GM06990 (cell line): ENCODE results near the gene PPM1E.

Experiments
- DNase-seq: peaks from one replicate; pipeline ENCODE4 v3.0.0-alpha.2; 2011; ENCODE audit not compliant: insufficient read length; ENCODE audit errors: extremely low read depth
- H3K27me3 ChIP-seq: replicated peaks from 2 replicates; pipeline ENCODE4 v1.6.0; 2011; ENCODE audit warnings: low read length; ENCODE audit not compliant: control insufficient read depth, insufficient read depth
- H3K36me3 ChIP-seq: 2 replicates; pipeline ENCODE4 v1.5.1; 2011; ENCODE audit warnings: low read length; ENCODE audit not compliant: control insufficient read depth, insufficient read depth
- H3K4me3 ChIP-seq: replicated peaks from 2 replicates; pipeline ENCODE4 v1.5.1; 2011; ENCODE audit warnings: low read depth, mild to moderate bottlenecking, control low read depth, low read length
- CTCF ChIP-seq: IDR thresholded peaks from 2 replicates; pipeline ENCODE4 v1.5.1; 2011; ENCODE audit warnings: low read length, control low read depth, mild to moderate bottlenecking, inconsistent platforms; ENCODE audit not compliant: insufficient read depth, poor library complexity, severe bottlenecking

Gene PPM1E

GRCh38 chr17:58813712-58814111, 58.1 kb downstream of the PPM1E start:
- Histone ChIP-seq H3K27me3 (no peaks in the 10 kb centered on the region), H3K4me3 (no peak overlapping the region), H3K36me3 (no peaks in the 10 kb centered on the region)
- DNase-seq = no peak
- no peak for TF ChIP-seq CTCF

- no peak for TF ChIP-seq CTCF
- Histone ChIP-seq H3K27me3 (no peaks in the 10 kb centered on the region), H3K36me3 (no peaks in the 10 kb centered on the region), H3K4me3 (no peak overlapping the region)
- DNase-seq = no peak
Measured at GRCh38 chr17:58818654-58819053, 63.0 kb downstream of the PPM1E start.

- no peaks in the 10 kb centered on the region for H3K27me3 ChIP-seq
Measured at GRCh38 chr17:58822148-58823050, 66.7 kb downstream of the PPM1E start.

GRCh38 chr17:58823051-58823525, 67.4 kb downstream of the PPM1E start:
- TF ChIP-seq CTCF = no peak

More at GRCh38 chr17:58822148-58823050, 66.7 kb downstream of the PPM1E start:
- Histone ChIP-seq H3K36me3 (no peaks in the 10 kb centered on the region), H3K4me3 (no peak overlapping the region)
- TF ChIP-seq CTCF = no peak
- DNase-seq = no peak

GRCh38 chr17:58829172-58829637, 73.6 kb downstream of the PPM1E start:
- TF ChIP-seq CTCF = no peak
- H3K27me3 ChIP-seq = no peaks in the 10 kb centered on the region
- no peak for DNase-seq
- H3K36me3 ChIP-seq = no peaks in the 10 kb centered on the region
- no peak overlapping the region for H3K4me3 ChIP-seq

More at GRCh38 chr17:58823051-58823525, 67.4 kb downstream of the PPM1E start:
- no peaks in the 10 kb centered on the region for H3K36me3 ChIP-seq
- H3K27me3 ChIP-seq = no peaks in the 10 kb centered on the region
- DNase-seq = no peak
- no peak overlapping the region for H3K4me3 ChIP-seq
